Testis (tissue), 2 donors: ENCODE measurements around the gene SSH3.

Experiments used
- CTCF ChIP-seq, 3 experiments: fragments of 450-650 bp in 2 of 3; fragments of 200-600 bp in 1 of 3; sonication (generic) in 1 of 3; IDR thresholded peaks; one replicate each; pipeline ENCODE4 v1.5.1; 2016 to 2019; ENCODE audit warnings: antibody characterized with exemption in 3 of 3, mild to moderate bottlenecking in 2 of 3, moderate library complexity in 1 of 3
- POLR2A ChIP-seq: fragments of 450-650 bp; IDR thresholded peaks from one replicate; pipeline ENCODE4 v1.6.1; 2017; ENCODE audit warnings: antibody characterized with exemption, mild to moderate bottlenecking, moderate library complexity

DNA sequence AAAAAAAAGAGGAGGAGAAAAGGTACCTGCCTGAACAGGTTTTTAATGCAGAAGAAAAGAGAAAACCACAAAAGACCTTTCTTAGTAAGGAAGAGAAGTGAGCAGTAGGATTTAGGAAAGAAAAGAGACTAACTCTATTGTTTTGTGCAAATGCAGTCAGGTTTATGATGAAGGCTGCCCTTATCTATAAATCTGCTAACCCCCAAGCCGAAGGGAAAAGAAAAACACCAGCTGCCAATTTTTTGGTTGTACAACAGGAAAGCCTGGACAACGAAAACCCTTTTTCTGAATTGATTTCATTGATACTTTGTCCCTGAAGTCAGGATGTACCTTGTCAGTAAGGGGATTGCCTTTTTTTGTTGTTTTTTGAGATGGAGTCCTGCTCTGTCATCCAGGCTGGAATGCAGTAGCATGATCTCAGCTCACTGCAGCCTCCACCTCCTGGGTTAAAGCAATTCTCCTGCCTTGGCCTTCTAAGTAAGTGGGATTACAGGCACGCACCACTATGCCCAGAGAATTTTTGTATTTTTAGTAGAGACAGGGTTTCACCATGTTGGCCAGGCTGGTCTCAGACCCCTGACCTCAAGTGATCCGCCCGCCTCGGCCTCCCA is 28.9 kb downstream of the SSH3 start:
- TF ChIP-seq CTCF (IDR thresholded peaks at IDR 0.05): no peak
- no peak for TF ChIP-seq POLR2A
